HPDE6-E6E7 (cell line): ENCODE results near the gene CTNNA1.

Experiments used
- DNase-seq: peaks from one replicate; pipeline ENCODE4 v3.0.0; 2011; ENCODE audit warnings: missing footprints; ENCODE audit errors: extremely low spot score

The CTNNA1 gene

GRCh38 chr5:138930371-138931097, 177.3 kb downstream of the CTNNA1 start:
- DNase-seq = no peak

- no peak for DNase-seq
Measured at GRCh38 chr5:138932171-138932810, 179.1 kb downstream of the CTNNA1 start.

GRCh38 chr5:138933522-138934290, 180.5 kb downstream of the CTNNA1 start:
- no peak for DNase-seq

DNA sequence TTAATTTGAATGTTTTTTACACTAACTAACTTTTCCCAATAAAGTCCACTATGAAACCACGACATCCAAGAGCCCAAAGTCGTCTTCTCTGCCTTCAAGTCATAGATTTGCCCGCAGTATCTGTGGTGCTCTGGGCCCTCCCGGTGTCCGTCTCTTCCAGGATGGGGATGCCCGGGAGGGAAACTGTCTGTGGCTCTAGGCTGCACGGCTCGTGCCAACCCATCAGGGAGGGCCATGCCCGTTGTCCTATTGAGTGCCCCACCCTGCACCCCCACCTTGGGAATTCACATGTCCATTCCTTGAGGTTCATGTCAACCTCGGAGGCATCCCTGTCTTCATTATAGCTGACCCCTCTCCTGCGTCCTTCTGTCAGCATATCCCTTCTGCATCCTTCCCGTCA, 181.7 kb downstream of the CTNNA1 start:
- DNase-seq = no peak

DNA sequence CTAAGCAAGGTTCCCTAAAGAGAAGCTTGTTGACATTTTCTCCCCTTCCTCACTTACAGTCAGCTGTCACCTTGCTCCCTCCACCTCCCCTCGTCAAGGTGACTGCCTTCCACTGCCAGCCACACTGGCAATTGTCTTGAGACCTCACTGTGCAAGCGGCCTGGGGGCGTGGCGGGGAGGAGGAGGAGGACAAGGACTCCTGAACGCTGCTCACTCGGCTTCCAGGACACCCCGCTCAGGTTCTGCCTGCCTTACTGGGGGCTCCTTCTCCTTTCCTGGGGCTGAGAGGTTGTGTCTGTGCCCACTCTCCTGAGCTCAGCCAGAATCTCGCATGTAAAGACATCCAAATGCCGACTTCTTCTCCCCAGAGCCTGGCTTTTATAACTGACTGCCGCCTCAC, 182.2 kb downstream of the CTNNA1 start:
- DNase-seq = no peak

DNA sequence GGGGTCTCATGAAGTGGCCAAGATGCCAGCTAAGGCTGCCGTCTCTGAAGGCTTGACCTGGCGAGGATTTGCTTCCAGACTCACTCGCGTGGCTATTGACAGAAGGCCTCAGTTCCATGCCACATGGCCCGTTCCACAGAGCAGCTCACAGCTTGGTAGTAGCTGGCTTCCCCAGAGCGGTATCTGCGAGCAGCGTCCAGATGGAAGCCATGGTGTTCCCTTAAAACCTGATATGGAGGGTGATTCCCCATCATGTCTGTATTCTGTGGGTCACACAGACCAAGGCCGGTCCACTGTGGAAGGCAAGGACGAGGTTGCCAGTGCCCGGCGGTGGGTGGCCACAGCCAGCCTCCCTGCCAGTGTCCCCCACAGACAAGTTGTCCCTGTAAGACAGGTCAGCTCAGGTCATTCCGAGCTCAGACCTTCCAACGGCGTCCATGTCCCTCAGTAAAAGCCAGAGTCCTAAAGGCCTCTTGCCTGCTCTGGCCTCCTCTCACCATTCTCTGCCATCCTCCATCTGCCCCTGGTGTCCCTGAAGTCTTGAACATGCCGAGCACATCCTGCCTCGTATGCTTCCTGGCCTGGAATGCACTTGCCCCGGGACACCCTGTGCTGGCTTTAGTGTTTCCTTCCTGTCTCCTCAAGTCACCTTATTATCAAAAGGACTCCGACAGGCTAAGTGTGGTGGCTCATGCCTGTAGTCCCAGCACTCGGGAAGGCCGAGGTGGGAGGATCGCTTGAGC, 183.2 kb downstream of the CTNNA1 start:
- no peak for DNase-seq

GRCh38 chr5:138936968-138937345, 183.7 kb downstream of the CTNNA1 start:
- DNase-seq = no peak

- DNase-seq = no peak
Measured at GRCh38 chr5:138937392-138938387, 184.5 kb downstream of the CTNNA1 start.

DNA sequence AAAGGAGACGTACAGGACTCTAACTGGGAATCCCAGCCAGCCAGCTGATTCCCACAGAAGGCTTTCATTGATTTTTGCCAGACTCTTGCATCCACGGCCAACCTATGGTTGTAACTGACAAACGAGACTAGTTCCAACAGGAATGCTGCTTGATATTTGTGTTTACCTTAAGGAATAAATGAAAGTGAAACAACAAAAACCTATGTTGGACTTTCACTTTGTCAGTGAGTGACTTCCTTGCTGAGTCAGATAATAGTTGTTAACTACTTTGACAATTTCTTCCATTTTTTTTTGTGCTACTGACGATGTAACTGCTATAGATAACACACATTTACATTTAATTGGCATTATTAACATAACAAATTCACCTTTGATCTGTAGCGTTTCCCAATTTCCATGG, 185.3 kb downstream of the CTNNA1 start:
- DNase-seq = no peak

DNA sequence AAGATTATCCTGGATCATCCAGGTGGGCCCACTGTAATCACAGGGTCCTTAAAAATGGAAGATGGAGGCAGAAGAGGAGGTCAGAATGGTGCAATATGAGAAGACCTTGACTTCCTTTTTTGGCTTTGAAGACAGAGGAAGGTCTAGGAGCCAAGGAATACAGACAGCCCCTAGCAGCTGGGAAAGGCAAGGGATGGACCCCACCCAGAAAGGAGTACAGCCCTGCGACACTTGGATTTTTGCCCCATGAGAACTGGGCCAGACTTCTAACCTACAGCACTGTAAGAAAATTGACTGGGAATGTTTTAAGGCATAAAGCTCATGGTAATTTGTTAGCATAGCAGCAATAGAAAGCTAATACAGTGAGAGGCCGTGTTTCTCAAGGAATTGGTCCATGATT, 188.8 kb downstream of the CTNNA1 start:
- DNase-seq = no peak

DNA sequence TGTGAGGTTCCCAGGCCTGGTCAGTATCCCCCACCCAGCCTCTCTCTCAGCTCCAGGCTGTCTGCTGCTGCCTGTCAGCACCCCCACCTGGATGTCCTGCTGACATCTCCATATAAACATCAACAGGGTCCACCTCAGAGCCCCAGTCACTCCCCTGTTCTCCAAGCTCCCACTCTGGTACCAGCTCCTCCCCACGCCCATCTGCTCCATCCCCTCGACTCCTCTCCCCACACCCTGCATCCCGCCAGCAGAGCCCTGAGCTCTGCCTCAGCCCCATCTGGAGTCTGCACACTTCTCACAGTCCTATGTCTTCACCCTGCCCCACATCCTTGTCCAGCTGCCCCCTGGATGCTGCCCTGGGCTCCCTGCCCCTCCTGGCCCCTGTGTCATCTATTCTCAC, 189.6 kb downstream of the CTNNA1 start:
- no peak for DNase-seq

DNA sequence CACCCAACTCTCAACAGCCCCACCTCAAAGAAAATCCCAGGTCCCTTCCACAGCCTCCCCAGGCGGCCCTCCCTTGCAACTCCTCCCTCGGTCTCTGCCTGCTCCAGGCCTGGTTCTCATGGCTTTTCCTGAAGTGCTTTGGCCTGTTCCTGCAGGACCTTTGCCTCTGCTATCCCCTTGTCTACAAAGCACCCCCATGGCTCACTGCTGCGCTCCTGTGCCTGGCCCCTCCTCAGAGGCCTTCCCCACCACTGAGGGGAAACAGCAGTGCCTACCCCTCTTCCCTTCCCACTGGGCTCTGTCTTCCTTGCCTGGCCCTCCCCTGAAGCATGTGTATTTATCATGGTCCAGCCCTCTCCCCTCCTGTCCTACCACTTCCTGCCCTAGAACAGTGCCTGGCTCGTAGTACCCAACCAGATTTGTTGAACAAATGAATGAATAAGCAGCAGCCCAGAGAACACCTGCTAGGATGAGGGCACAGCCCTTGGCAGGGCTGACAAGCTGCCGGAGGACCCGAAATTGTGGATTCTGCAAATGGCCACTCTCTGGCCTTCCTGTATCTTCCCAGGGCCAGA, 190.5 kb downstream of the CTNNA1 start:
- no peak for DNase-seq

- DNase-seq = no peak
Measured at GRCh38 chr5:138944527-138945322, 191.5 kb downstream of the CTNNA1 start.

DNA sequence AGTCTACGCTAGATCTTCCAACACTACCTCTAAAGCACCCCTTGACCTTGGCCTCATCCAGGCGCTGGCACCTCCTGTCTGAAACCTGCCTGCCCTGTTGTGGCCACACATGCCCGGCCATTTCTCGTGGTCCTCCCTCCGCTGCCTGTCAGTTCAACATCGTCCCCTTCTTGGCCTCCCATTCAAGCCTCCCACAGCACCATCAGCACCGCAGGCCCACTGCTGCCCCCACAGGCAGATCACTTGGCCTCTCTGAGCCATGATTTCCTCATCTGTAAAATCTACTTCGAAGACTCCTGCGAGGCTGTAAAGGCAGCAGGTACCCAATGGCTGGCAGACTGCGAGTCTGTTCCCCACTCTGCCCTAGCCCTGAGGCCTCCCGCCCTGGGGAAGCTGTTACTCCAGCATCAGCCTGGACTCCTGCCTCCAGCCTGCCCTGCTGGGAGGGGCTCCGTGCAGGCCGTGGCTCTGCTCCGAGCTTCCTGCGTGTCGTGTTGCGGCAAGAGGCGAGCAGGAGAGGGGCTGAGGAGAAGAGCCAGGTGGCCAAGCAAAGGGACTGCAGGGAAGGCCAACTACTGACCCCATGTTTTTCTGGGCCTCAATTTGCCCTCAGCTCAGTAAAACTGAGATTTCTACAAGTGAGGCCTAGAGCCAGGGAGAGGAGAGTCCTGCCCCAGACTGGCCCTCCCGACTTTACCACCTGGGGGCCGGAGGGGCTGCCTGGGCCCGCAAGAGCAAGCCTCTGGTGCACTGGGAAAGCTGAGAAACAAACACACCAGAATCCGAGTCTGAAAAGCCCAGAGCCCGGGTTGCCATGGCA, 192.4 kb downstream of the CTNNA1 start:
- DNase-seq = no peak

DNA sequence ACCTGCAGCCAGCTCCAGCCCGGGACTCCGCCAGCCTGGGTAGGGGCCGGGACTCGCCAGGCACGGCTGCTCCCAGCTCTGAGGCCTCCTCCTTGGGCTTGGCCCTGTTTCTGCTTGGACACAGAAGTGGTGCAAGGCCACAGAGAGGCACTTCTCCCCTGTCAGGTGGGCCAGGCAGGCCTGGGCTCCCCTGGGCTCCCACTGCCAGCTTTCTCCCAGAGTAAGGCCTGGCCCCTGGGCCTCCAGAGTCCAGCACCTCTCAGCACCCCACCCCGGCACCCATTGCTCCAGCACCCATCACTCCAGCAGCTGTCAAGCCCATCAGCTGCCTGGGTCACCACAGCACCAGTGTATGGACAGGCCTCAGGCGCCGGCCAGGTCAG, 193.0 kb downstream of the CTNNA1 start:
- DNase-seq = no peak

GRCh38 chr5:138946831-138947560, 193.8 kb downstream of the CTNNA1 start:
- DNase-seq = no peak

DNA sequence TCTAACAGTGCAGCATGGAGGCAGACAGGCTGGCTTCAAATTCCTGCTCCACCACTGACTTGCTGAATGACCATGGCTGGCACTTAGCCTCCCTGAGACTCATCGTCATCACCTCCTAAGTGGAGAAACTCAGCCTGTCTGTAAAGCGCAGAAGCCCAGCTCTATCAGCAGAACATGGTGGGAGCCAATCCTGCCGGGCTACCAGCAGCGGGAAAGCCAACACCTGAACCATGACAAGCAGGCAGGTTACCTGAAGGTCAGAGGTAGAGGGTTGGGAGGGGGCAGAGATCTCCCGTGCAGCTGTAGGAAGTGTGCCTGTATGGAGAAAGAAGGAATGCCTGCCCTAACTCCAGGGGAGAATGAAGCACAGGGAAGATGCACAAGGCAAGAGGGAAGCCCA, 194.6 kb downstream of the CTNNA1 start:
- no peak for DNase-seq
